Activated T-cell treated with anti-CD3 and anti-CD28 coated beads for 4 hours (primary cell): ENCODE data around the gene NCDN.

Experiments used
- DNase-seq: peaks from one replicate; pipeline ENCODE4 v3.0.0-alpha.2; 2020

NCDN gene

DNA sequence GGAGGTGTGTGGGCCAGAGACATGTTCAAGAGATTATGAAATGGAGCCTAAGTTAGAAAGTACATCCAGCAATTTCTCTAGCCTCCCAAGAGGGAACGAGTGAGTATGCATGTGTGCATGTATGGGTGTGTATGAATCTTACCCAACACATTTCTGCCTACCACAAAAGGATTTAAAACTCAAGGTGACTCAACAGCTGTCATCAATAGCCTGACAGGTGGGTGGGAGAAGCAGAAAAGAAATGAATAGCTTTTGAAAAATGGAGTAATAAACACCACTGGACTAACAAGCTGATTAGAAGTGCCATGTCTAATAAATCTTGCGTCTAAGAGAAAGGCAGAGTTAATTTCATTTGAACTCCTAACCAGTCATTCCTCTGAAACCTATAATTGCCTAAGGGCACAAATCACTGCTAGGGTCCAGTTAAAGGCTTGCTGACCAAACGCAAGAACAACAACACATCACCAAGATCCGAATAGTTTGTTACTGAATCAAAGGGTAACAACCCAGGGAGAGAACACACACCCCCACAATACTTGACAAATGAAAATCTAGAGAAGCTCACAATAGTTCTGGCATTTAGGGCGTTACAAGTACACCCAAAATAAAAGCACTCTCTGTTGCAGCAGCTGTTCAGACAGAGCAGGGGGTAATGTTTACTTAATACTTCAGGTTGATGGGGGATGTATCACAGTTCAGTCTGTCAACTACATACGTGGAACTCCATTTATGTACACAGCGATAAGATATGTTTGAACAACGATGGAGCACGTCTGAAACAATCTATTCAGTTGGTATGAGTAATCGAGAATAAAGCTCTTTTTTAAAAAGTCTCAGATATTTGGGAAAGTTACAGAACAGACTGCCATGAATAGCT is 1.8 kb upstream of the NCDN start:
- no peak for DNase-seq

DNA sequence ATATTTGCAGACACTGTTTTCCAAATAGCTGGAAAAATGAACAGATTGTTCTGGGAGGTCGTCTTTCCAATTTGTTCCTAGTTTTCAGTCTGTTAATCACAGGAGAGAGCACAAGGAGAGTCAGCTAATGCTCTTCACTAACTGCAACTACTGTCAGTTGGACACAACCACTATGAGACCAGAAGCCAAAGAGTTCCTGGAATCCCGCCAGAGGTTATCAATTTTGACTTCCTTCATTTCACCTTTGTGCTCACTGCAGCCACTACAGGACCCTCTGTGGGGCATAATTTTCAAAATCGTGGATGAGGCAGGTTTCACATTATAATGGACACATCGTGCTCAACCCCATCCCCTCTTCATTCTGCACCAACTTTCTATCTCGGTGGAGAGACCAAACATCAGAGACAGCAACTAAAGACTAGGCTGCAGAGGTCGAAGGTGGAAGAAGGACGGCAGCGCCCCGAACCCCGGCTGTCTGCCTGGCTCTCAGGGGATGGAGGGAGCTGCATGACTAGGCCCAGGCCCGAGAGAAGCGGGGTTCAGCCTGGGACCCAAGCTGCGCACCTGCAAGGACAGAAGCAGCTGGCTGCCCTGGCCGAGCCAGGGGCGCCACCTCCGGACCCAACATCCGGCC is 998 bp upstream of the NCDN start:
- no peak for DNase-seq

DNA sequence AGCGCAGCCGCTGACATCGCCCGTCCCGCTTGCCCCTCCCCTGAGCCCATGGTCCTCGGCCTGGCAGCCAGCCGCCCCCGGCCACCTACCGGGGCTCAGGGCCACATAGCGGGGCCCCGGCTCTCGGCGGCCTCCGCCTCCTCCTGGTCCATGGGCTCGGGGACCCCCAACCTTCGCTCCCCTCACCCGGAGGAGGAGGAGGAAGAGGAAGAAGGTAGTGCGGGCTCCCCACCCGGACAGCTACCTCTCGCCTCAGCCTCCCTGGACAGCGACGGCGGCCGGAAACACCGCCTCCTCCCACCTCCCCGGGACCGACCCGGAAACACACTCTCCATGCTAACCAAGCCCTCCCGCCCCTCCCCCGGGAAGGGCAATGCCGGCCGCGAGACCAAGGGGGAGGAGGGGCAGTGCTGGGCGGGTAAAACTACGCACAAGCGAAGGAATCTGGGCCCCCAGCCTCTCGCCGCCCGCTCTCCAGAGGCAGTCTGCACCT is 435 bp upstream of the NCDN start, which contains the start of gene KIAA0319L:
TSS of gene KIAA0319L (minus strand) at position 286 of the 493 bp plus-strand sequence. CDS start 2,912 bp downstream, outside the sequence.
- no peak for DNase-seq

DNA sequence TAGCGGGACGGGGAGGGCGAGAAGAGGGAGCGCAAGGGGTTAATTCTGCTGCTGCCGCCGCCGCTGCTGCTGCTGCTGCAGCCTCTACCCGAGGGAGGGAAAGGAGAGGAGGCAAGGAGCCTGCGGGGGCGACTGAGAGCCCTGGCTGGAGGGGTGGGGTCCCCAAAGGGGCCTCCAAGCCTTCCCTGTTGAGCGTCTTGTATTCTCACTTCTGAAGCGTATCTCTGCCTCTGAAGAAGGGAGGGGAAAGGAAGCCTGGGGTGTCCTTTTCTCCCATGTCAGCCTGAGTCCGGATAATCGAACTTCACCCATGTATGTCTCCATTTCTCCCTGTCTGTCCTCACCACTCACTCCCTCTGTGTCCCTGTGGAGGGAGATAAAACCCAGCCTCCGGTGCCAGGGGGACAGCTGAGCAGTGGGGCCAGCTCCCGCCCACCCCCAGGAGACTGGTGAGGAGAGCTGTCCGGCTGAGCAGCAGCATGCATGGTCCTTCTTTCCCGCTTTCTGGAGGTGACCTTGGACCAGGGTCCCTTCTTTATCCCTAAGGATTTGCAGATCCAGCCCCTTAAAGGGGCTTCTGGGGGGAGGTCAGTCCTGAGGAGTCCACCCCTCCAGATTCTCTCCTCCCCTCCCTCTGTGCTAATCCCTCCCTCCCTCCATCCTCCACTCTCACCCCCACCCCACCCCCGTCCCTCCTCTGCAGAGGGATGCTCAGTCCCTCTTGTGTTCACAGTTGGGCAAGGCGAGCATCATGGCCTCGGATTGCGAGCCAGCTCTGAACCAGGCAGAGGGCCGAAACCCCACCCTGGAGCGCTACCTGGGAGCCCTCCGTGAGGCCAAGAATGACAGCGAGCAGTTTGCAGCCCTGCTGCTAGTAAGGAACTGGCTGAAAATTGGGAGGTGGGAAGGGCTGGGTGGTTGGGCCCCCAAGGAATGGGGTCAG is 1.0 kb downstream of the NCDN start:
- DNase-seq = no peak

DNA sequence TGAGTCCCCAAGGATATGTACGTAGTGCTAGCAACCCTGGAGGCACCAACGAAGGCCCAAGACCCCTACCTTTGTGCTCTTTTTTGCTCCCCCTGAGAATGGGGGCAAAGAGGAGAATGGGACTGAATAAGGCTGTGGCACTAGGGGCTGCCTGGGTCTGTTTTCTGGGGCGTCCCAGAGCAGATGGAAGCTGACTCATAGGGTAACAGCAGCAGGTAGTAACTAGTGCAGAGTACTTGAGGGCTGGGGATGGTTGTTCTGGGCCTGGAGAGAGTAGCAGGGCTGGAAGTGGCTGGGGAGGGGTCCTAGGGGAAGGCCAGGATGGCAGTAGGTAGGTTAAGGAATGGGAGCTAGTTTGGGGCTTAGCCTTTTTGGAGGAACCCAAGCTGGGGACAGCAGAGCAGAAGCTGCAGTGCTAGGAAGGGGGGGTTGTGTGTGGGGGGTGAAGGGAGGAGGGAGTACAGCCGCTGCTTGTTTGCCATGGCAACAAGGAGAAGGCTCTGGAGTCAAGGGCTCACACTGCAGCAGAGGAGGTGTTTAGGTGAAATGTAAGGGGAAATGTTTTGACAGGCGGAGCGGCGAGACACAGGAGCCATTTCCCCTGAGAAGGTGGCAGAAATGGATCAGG is 1.8 kb downstream of the NCDN start:
- DNase-seq = no peak

DNA sequence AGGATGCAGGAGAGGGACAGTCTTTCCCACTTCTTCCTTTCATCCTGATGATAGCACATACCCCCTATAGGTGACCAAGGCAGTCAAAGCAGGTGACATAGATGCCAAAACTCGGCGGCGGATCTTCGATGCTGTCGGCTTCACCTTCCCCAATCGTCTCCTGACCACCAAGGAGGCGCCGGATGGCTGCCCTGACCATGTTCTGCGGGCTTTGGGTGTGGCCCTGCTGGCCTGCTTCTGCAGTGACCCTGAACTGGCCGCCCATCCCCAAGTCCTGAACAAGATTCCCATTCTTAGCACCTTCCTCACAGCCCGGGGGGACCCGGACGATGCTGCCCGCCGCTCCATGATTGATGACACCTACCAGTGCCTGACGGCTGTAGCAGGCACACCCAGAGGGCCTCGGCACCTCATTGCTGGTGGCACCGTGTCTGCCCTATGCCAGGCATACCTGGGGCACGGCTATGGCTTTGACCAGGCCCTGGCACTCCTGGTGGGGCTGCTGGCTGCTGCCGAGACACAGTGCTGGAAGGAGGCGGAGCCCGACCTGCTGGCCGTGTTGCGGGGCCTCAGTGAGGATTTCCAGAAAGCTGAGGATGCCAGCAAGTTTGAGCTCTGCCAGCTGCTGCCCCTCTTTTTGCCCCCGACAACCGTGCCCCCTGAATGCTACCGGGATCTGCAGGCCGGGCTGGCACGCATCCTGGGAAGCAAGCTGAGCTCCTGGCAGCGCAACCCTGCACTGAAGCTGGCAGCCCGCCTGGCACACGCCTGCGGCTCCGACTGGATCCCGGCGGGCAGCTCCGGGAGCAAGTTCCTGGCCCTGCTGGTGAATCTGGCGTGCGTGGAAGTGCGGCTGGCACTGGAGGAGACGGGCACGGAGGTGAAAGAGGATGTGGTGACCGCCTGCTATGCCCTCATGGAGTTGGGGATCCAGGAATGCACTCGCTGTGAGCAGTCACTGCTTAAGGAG is 2.9 kb downstream of the NCDN start:
- DNase-seq = no peak

DNA sequence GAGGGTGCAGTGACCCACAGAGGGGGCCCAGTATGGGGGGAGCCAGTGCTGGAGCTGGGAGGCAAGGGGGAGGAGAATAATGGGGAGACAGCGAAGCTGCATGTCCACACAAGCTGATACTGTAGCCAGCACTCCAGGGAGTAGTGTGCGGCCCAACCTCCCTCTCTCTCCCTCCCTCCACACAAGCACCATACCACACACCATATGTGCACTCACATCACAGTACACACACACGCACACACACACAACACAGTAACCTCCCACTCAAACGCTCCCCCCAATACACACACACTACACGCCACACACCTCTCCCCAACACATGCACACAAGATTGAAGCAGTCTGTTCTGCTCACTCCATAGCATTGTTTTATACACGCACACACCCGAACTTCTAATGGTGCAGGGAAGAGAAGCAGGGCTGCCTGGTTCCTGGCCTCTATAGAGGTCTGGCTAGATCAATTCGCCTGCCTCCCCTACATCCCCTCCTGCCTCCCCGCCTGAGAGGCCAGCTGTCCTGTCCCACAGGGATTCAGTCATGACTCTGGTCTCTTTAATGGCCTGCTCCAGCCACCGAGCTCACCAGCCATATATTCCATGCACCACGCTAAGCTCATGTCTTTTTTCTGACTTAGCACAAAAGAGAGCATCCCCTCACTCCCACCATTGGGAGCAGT is 3.8 kb downstream of the NCDN start:
- no peak for DNase-seq

DNA sequence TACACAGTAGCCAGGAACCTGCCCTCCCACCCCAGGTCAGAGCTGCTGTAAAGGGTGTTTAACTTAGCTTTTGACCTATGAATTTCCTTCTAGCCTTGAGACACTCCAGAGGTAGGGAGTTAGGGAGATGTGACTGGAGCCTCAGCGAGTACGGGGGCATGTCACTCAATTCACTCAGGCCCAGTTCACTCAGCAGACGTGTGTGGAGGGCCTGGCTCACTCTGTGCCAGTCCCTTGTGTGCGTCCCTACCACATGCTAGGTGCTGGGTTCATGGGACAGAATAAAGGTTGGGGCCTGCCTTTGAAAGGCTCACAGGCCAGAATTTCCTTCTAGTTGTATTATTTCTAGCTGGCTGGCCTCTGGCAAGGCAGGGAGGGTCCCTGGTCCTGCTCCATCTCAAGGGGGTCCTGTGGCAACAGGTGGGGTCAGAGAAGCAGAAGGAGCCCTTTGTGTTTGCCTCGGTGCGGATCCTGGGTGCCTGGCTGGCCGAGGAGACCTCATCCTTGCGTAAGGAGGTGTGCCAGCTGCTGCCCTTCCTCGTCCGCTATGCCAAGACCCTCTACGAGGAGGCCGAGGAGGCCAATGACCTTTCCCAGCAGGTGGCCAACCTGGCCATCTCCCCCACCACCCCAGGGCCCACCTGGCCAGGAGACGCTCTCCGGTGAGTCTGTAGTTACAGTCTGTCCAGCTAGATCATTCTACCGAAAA is 4.5 kb downstream of the NCDN start:
- DNase-seq = no peak

DNA sequence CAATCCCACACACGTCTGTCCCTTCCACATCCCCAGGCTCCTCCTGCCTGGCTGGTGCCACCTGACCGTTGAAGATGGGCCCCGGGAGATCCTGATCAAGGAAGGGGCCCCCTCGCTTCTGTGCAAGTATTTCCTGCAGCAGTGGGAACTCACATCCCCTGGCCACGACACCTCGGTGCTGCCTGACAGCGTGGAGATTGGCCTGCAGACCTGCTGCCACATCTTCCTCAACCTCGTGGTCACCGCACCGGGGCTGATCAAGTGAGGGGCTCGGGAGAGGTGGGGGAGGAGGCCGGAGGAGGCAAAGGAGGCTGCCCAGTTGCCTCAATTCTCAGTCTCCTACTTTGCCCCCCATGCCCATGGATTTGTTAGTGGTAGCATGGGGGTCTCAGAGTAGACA is 5.6 kb downstream of the NCDN start:
- DNase-seq = no peak

DNA sequence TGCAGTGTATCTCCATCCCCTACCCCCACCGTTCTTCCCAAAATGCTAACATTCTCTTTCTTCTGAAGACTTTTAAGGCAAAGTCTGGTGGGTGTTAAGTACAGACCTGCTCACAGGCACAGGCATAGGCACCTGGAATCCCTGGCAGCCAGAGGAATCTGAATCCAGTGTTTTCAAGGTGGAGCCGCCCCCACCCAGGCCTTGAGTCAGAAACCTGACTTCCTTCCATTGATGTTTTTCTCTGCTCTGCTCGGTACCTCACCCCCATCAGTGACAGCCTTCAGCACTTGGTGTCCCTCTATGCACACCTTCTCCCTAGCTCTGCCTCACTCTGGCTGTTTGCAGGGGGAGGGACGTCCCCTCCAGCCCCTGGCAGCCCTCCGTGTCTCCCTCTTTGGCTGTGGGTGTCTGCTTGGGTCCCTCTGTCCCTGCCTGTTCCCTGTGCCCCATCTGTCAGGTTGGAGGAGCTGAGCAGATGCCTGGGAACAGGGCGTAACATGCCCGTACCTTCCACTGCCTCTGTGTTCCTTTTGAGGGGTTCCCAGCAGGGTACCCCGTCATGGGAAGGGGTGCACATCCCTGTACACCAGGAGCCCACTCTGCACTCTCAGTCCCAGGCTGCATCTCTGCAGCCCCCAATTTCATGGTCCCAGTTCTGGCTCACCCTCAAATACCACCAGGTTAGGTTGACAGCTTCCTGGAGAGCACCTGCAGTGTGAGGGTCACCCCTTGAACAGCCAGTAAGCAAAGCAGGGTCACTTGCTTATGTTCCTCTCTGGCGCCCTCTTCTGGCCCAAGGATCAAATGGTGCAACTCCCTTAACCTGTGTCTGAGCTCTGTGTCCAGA is 6.7 kb downstream of the NCDN start:
- DNase-seq = peak; percentile 77

DNA sequence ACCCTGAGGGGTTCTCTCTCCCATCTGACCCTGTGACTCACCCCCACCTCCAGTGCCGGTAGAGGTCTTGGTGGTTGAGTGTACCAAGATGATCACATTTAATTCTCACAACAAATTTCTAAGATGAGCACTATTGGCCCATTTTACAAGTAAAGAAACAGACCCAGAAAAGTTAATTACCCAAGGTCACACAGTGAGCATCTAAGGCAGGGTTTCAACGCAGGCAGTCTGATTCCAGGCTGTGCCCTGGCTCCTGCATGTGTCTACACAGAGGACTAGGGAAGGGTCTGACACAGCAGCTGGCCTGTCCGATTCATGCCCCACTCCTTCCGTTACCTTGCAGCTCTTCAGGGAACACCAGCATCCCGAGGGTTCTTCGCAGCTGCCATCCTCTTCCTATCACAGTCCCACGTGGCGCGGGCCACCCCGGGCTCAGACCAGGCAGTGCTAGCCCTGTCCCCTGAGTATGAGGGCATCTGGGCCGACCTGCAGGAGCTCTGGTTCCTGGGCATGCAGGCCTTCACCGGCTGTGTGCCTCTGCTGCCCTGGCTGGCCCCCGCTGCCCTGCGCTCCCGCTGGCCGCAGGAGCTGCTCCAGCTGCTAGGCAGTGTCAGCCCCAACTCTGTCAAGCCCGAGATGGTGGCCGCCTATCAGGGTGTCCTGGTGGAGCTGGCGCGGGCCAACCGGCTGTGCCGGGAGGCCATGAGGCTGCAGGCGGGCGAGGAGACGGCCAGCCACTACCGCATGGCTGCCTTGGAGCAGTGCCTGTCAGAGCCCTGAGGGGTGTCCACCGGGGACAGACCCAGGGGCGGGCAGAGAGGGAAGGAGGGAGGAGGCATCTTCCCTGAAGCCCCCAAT is 7.5 kb downstream of the NCDN start:
- no peak for DNase-seq

DNA sequence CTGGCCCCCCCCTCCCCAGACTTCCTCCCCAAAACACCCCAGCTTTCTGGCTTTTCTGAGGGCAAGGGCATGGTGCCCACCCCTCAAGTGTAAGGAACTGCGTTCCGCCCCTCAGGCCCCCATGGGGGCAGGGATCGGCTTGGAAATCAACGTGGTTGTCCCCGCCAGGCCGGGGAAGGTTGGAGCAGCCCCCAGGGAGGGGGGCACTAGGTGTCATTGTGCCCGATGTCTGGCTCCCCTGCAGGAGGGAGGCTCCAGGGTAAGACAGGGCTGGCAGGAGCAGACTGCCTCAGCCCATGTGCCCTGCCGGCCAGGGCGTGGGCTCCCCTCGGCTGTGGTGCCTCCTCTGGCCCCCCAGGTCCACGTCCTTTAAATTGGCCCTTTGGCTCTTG is 8.1 kb downstream of the NCDN start:
- no peak for DNase-seq

DNA sequence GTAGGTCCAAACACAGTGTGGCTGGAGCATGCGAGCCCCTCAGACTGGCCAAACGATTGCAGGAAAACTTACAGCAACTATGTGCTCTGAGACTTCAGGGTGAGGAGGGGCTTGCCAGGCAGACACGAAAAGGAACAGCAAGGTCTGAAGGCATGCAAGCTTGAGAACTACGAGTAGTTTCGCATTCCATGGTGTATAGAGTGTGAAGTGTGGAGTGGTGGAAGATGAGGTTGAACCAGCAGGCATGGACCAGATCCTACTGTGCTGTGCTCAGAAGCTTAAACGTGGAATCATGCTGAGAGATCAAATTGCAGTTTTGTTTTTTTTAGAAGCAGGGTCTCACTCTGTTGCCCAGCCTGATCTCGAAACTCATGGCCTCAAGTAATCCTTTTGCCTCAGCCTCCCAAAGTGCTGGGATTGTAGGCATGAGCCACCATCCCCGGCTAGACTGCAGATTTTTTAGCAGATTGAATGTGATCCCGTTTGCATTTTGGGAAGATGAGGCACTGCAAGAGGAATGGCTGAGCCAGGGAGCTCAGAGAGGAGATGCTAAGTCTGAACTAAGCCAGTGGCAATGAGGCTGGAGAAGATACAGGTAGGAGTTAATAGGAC is 10.5 kb downstream of the NCDN start:
- no peak for DNase-seq

DNA sequence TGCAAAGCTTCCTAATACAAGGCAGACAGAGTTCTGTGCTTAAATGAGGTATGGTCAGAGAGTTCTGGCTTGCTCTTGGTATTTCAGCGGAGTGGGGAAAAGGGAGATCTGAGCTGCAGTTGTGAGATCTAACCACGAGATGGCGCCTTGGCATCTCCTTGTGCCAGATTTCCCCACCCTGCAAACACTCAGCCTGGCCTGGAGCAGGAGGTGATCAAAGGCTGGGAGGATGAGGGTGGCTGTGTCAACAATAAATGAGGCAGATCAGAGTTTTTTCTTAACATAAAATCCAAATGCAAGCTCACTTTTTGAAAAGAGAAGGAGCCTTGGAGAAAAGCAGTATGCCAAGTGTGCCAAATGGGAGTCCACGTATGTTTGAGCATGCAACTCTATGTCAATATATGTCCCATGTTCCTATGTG is 11.4 kb downstream of the NCDN start:
- DNase-seq = peak; percentile 60

DNA sequence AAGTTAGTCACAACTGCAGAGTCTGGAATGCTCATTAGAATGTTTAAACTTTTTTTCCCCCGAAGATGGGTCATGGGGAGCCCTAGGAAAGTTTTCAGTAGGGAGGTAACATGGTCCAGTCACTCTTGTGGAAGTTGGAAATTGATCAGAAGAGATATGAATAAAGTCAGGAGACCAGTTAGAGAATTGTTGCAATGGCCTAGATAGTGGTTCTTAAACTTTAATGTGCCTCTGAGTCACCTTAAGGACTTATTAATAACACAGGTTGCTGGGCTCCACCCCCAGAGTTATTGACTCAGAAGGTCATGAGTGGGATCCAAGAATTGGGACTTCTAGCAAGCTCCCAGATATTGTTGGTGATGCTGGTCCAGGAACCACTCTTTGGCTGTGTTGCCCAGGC is 12.3 kb downstream of the NCDN start:
- no peak for DNase-seq

DNA sequence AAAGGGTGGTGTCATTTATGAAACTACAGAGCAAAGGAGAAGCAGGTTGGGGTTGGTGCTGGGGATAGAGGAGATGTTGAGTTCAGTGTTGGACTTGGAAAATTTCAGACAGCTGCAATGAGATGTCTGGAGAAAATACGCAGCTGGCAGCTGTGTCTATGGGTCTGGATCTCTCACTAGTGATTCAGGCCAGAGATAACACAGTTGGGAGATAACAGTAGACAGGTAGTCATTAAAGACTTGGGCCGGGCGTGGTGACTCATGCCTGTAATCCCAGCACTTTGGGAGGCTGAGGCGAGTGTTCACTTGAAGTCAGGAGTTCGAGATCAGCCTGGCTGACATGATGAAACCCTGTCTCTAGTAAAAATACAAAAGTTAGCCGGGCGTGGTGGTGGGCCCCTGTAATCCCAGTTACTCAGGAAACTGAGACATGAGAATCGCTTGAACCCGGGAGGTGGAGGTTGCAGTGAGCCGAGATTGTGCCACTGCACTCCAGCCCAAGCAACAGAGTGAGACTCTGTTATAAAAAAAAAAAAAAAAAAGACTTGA is 13.1 kb downstream of the NCDN start:
- DNase-seq = no peak

DNA sequence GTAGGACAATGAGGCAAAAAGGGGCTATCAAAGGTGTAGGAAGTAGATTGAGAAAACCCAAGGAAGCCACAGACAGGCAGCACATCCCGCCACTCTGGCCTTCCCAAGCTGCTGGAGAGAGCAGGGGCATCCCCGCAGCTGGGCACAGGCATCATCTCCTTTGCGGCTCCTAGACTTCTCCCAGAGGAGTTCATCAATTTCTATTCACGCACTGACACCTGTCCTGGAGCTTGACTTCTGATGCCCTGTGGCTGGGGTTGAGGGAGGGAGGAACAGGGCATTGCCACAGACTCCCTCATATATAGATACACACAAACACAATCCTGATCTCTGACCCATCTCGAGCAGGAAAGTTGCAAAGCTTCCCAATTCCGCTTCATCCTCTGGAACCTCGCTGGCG is 13.7 kb downstream of the NCDN start:
- no peak for DNase-seq
